GM19395 (cell line): ENCODE results near the gene CCDC171.
"Not testable (repeated sequence)": the region's sequence is repeated elsewhere in the genome, so short reads cannot be mapped to it uniquely, and the experiment has no call there.

ENCODE experiments used
- ATAC-seq: cut with Tn5 transposase; IDR thresholded peaks from one replicate; pipeline ENCODE4 v1.9.1; 2021; ENCODE audit warnings: mild to moderate bottlenecking, moderate library complexity; ENCODE audit not compliant: unreplicated experiment

Gene CCDC171

GRCh38 chr9:15670894-15671293, 118.1 kb downstream of the CCDC171 start:
- ATAC-seq, result peak; percentile 96

GRCh38 chr9:15693701-15694100, 140.9 kb downstream of the CCDC171 start:
- ATAC-seq, result no peak

- no peak for ATAC-seq
Measured at GRCh38 chr9:15696979-15697378, 144.1 kb downstream of the CCDC171 start.

GRCh38 chr9:15697446-15697851, 144.6 kb downstream of the CCDC171 start:
- no peak for ATAC-seq

GRCh38 chr9:15699876-15700559, 147.2 kb downstream of the CCDC171 start:
- ATAC-seq, result not testable (repeated sequence)

GRCh38 chr9:15707000-15707399, 154.2 kb downstream of the CCDC171 start:
- no peak for ATAC-seq

GRCh38 chr9:15711531-15711930, 158.7 kb downstream of the CCDC171 start:
- ATAC-seq, result no peak

- ATAC-seq, result no peak
Measured at GRCh38 chr9:15711931-15712330, 159.1 kb downstream of the CCDC171 start.

GRCh38 chr9:15714746-15715145, 161.9 kb downstream of the CCDC171 start:
- no peak for ATAC-seq

- ATAC-seq, result no peak
Measured at GRCh38 chr9:15717290-15717967, 164.6 kb downstream of the CCDC171 start.

- ATAC-seq, result no peak
Measured at GRCh38 chr9:15718423-15718822, 165.6 kb downstream of the CCDC171 start.

- ATAC-seq, result no peak
Measured at GRCh38 chr9:15720861-15721260, 168.0 kb downstream of the CCDC171 start.

- ATAC-seq, result no peak
Measured at GRCh38 chr9:15722888-15723287, 170.0 kb downstream of the CCDC171 start.

- no peak for ATAC-seq
Measured at GRCh38 chr9:15724016-15724415, 171.2 kb downstream of the CCDC171 start.

- no peak for ATAC-seq
Measured at GRCh38 chr9:15724612-15725011, 171.8 kb downstream of the CCDC171 start.

- no peak for ATAC-seq
Measured at GRCh38 chr9:15725953-15726352, 173.1 kb downstream of the CCDC171 start.

GRCh38 chr9:15729507-15729906, 176.7 kb downstream of the CCDC171 start:
- ATAC-seq, result no peak

- no peak for ATAC-seq
Measured at GRCh38 chr9:15735083-15735857, 182.4 kb downstream of the CCDC171 start.

- no peak for ATAC-seq
Measured at GRCh38 chr9:15736569-15736968, 183.7 kb downstream of the CCDC171 start.

- no peak for ATAC-seq
Measured at GRCh38 chr9:15738011-15738410, 185.2 kb downstream of the CCDC171 start.

- ATAC-seq, result no peak
Measured at GRCh38 chr9:15741015-15741414, 188.2 kb downstream of the CCDC171 start.

GRCh38 chr9:15743512-15743911, 190.7 kb downstream of the CCDC171 start:
- peak; percentile 97 for ATAC-seq
